ENCODE measurements around the gene ZNF717. TPM values are rescaled to one million over a fixed set of nuclear protein-coding genes. Genes with fewer than 3 reads are reported as not detected.

The ZNF717 gene
- total and polyA plus RNA-seq, 2 of the 8 experiments (the other 6 are each of a cell fraction or from before 2014, with no cell fraction given), result 14.2 TPM; not detected in 1

DNA sequence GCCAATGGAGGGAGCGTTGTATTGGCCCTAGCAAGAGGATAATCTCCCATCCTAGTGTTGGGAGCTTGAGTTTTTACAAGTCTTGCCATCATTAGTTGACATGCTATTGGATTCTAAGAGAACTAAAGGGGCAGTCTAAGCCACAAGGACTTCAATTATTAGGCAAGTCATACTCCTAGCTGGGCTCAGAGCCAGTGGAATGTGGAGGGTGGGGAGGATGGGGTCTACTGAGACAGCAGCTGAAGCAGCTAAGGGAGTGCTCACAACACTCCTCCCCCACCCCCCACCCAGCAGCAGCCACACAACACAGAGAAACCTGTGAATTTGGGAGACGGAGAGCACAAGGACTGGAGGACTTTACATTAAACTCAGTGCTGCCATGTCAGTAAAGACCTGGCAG lies 93.3 kb downstream of the ZNF717 start:
- Histone ChIP-seq H4K20me1 (replicated peaks in 1 of 2; ENCODE audit: control insufficient read depth in 1 of 2, insufficient read depth in 2 of 2, low read length in 2 of 2) (no peaks in the 10 kb centered on the region), H2BK20ac (ENCODE audit: low read length) (no peak overlapping the region), H3K23ac (ENCODE audit: insufficient read length) (no peak overlapping the region), H3K4me1 (replicated peaks in 1 of 4; ENCODE audit: control insufficient read depth in 3 of 4, insufficient read depth in 4 of 4, low read length in 3 of 4) (no peaks in the 10 kb centered on the region), H3K9me3 (ENCODE audit: insufficient read depth in 2 of 2, low read depth in 1 of 2, low read length in 1 of 2) (peaks cover 0 to 2% of the 10 kb centered on the region in 2 experiments; a peak in 1 of 4 replicates), H4K91ac (replicated peaks; ENCODE audit: insufficient read length, low read length) (no peak overlapping the region), H2AFZ (ENCODE audit: low read length) (no peak overlapping the region), H4K5ac (ENCODE audit: insufficient read length, low read depth, low read length) (no peak overlapping the region), H3K4me3 (ENCODE audit: extremely low read depth in 1 of 4, insufficient read depth in 2 of 4, low read depth in 3 of 4, low read length in 4 of 4) (no peak overlapping the region), H3K4me2 (ENCODE audit: insufficient read depth in 1 of 2, low read depth in 2 of 2, low read length in 2 of 2) (no peak overlapping the region), H3K36me3 (ENCODE audit: control insufficient read depth in 2 of 4, insufficient read depth in 4 of 4, low read length in 3 of 4) (no peaks in the 10 kb centered on the region), H4K8ac (ENCODE audit: extremely low read depth, insufficient read depth, low read length) (no peak overlapping the region), H3K27me3 (replicated peaks in 1 of 4; ENCODE audit: control insufficient read depth in 3 of 4, extremely low read depth in 1 of 4, insufficient read depth in 3 of 4, low read length in 3 of 4) (no peaks in the 10 kb centered on the region), H3K56ac (replicated peaks; ENCODE audit: insufficient read length, low read depth, low read length) (no peak overlapping the region), H3K18ac (ENCODE audit: extremely low read depth, low read length) (no peak overlapping the region), H3K4ac (replicated peaks; ENCODE audit: insufficient read length, low read depth, low read length) (no peak overlapping the region), H2BK12ac (ENCODE audit: low read depth, low read length) (no peak overlapping the region), H3K14ac (ENCODE audit: insufficient read length) (no peak overlapping the region), H3K23me2 (ENCODE audit: low read depth, low read length) (peaks cover 2% of the 10 kb centered on the region; the same call in 1 of the 2 replicates), H2BK120ac (replicated peaks; ENCODE audit: low read depth, low read length) (no peak overlapping the region), H3K79me1 (ENCODE audit: low read depth, low read length) (no peaks in the 10 kb centered on the region), H3K27ac (ENCODE audit: low read depth, low read length) (no peak overlapping the region), H3K79me2 (ENCODE audit: control insufficient read depth in 1 of 2, insufficient read depth in 2 of 2, low read length in 2 of 2) (no peaks in the 10 kb centered on the region), H3K9ac (replicated peaks in 1 of 4; ENCODE audit: extremely low read depth in 1 of 4, low read depth in 3 of 4, low read length in 3 of 4) (no peak overlapping the region), H2BK15ac (ENCODE audit: low read length) (no peak overlapping the region), H2BK5ac (ENCODE audit: low read depth, low read length) (no peak overlapping the region), H2AK5ac (ENCODE audit: low read depth, low read length) (no peak overlapping the region)
- ChIA-PET POLR2A (ENCODE audit: partially characterized antibody) (no interaction called here), CTCF (ENCODE audit: partially characterized antibody) (interaction anchor here (1.0 kb wide), 1 partner anchor 10 kb away, joined by 3 read pairs; no protein-coding TSS in a partner anchor)
- no peak for DNase-seq (ENCODE audit: low read depth in 1 of 2, low spot score in 2 of 2)
- 25% methylated on average over 2 of the region's 2 CpGs; no CpG with 5 or more reads in 1 of the 2 experiments for WGBS, 2 experiments (ENCODE audit: extremely low coverage in 1 of 2, insufficient coverage in 1 of 2, insufficient read length in 1 of 2, insufficient replicate concordance in 2 of 2, low coverage in 1 of 2, low lambda C conversion rate in 2 of 2, missing lambda C conversion rate in 1 of 2)
- FAIRE-seq, result no peak
- no peak for TF ChIP-seq BACH1 (IDR thresholded peaks at IDR 0.05; ENCODE audit: low read length)
- TF ChIP-seq RXRA (IDR thresholded peaks at IDR 0.05; ENCODE audit: insufficient read depth, low read depth, low read length), result no peak
- TF ChIP-seq HDAC6 (IDR thresholded peaks at IDR 0.05; ENCODE audit: low read depth, low read length), result no peak
- TF ChIP-seq, protein P1, sequence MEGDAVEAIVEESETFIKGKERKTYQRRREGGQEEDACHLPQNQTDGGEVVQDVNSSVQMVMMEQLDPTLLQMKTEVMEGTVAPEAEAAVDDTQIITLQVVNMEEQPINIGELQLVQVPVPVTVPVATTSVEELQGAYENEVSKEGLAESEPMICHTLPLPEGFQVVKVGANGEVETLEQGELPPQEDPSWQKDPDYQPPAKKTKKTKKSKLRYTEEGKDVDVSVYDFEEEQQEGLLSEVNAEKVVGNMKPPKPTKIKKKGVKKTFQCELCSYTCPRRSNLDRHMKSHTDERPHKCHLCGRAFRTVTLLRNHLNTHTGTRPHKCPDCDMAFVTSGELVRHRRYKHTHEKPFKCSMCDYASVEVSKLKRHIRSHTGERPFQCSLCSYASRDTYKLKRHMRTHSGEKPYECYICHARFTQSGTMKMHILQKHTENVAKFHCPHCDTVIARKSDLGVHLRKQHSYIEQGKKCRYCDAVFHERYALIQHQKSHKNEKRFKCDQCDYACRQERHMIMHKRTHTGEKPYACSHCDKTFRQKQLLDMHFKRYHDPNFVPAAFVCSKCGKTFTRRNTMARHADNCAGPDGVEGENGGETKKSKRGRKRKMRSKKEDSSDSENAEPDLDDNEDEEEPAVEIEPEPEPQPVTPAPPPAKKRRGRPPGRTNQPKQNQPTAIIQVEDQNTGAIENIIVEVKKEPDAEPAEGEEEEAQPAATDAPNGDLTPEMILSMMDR (IDR thresholded peaks at IDR 0.05; ENCODE audit: control extremely low read depth in 1 of 3, insufficient read depth in 1 of 3, low read depth in 1 of 3, low read length in 3 of 3), result no peak
- TF ChIP-seq, protein P2, sequence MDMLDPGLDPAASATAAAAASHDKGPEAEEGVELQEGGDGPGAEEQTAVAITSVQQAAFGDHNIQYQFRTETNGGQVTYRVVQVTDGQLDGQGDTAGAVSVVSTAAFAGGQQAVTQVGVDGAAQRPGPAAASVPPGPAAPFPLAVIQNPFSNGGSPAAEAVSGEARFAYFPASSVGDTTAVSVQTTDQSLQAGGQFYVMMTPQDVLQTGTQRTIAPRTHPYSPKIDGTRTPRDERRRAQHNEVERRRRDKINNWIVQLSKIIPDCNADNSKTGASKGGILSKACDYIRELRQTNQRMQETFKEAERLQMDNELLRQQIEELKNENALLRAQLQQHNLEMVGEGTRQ (IDR thresholded peaks at IDR 0.05; ENCODE audit: low read length), result no peak
- no peak for TF ChIP-seq SIX5 (IDR thresholded peaks at IDR 0.05; ENCODE audit: low read depth, low read length)
- no peak for TF ChIP-seq KDM5A (IDR thresholded peaks at IDR 0.05; ENCODE audit: low read length)
- TF ChIP-seq SIN3A (conservative IDR thresholded peaks at IDR 0.05 in 1 of 2, IDR thresholded peaks at IDR 0.05 in 1 of 2; ENCODE audit: low read depth in 1 of 2, low read length in 2 of 2), result no peak
- TF ChIP-seq POLR2A (IDR thresholded peaks at IDR 0.05; ENCODE audit: control extremely low read depth in 1 of 2, low read depth in 2 of 2, low read length in 2 of 2), result no peak
- TF ChIP-seq CEBPB (IDR thresholded peaks at IDR 0.05; ENCODE audit: low read depth, low read length), result no peak
- TF ChIP-seq TCF12 (IDR thresholded peaks at IDR 0.05; ENCODE audit: low read depth, low read length), result no peak
- TF ChIP-seq GTF2F1 (IDR thresholded peaks at IDR 0.05; ENCODE audit: borderline replicate concordance, low read depth, low read length), result no peak

All from H1 (cell line).